Endothelial cell of umbilical vein (primary cell): ENCODE data around the gene TEAD2. TPM values are rescaled to one million over a fixed set of nuclear protein-coding genes. Genes with fewer than 3 reads are reported as not detected.

Experiments used
- BruUV-seq: library from RNA; stranded (reverse); fragments of 400-500 nt; replicated peaks from 2 replicates; lab custom pipeline; 2021; lab: Mats Ljungman, UMichigan
- CTCF ChIA-PET: fragments of 300-600, 350-600 bp; sonication (Branson Sonifier 250); formaldehyde crosslinking; loops from one replicate; lab custom pipeline; 2021; ENCODE audit warnings: antibody characterized with exemption, inconsistent platforms; lab: Charles Lee
- POLR2A ChIA-PET: fragments of 300-600, 350-600 bp; sonication (Branson Sonifier 250); formaldehyde crosslinking; loops from one replicate; lab custom pipeline; 2021; ENCODE audit warnings: antibody characterized with exemption, inconsistent platforms; lab: Charles Lee
- DNase-seq: peaks from one replicate; pipeline ENCODE4 v3.0.0-alpha.2; 2011; ENCODE audit warnings: low read depth, low spot score
- FAIRE-seq: peaks from 2 replicates; lab custom pipeline; 2011; peaks lifted over from hg19 to GRCh38; lab: Jason Lieb, UNC
- H2AFZ ChIP-seq: 2 replicates; pipeline ENCODE4 v1.6.0; 2012; ENCODE audit warnings: low read depth, low read length, control low read depth, inconsistent platforms
- H3K27ac ChIP-seq: 2 replicates; pipeline ENCODE4 v1.5.1; 2011; ENCODE audit warnings: low read depth, mild to moderate bottlenecking, control low read depth, low read length, moderate library complexity; ENCODE audit not compliant: insufficient read depth
- H3K27me3 ChIP-seq, 2 experiments: 2 replicates each; pipeline versions ENCODE4 v1.6.0 to v1.6.1; 2011; ENCODE audit warnings: low read length in 2 of 2, mixed read lengths in 1 of 2; ENCODE audit not compliant: control insufficient read depth in 2 of 2, insufficient read depth in 2 of 2
- H3K36me3 ChIP-seq, 2 experiments: 2 replicates in 1 of 2; 3 replicates in 1 of 2; pipeline ENCODE4 v1.5.1; 2011; ENCODE audit warnings: low read length in 2 of 2, mild to moderate bottlenecking in 1 of 2, moderate library complexity in 1 of 2; ENCODE audit not compliant: control insufficient read depth in 2 of 2, insufficient read depth in 2 of 2; ENCODE audit errors: extremely low read depth in 1 of 2
- H3K4me1 ChIP-seq: 3 replicates; pipeline ENCODE4 v1.5.1; 2011; ENCODE audit warnings: mild to moderate bottlenecking, low read length; ENCODE audit not compliant: control insufficient read depth, insufficient read depth; ENCODE audit errors: extremely low read depth
- H3K4me2 ChIP-seq: 2 replicates; pipeline ENCODE4 v1.6.1; 2011; ENCODE audit warnings: low read length, control low read depth, mixed read lengths; ENCODE audit not compliant: insufficient read depth
- H3K4me3 ChIP-seq, 3 experiments: fragments of 200-600 bp in 1 of 3; sonication (generic), shearing (Covaris generic) in 1 of 3; replicated peaks in 1 of 3; 2 replicates each; pipeline ENCODE4 v1.5.1; 2011 to 2016; ENCODE audit warnings: control low read depth in 3 of 3, low read length in 3 of 3, mild to moderate bottlenecking in 2 of 3, inconsistent platforms in 1 of 3, low read depth in 1 of 3, moderate library complexity in 1 of 3; ENCODE audit not compliant: insufficient read depth in 1 of 3
- H3K79me2 ChIP-seq: 2 replicates; pipeline ENCODE4 v1.6.0; 2012; ENCODE audit warnings: low read length, inconsistent platforms; ENCODE audit not compliant: control insufficient read depth, insufficient read depth
- H3K9ac ChIP-seq: replicated peaks from 2 replicates; pipeline ENCODE3; 2011; ENCODE audit warnings: low read length, control low read depth; ENCODE audit not compliant: insufficient read depth; ENCODE audit errors: extremely low read depth
- H3K9me1 ChIP-seq: replicated peaks from 3 replicates; pipeline ENCODE4 v1.6.0; 2011; ENCODE audit warnings: mild to moderate bottlenecking, low read length; ENCODE audit not compliant: control insufficient read depth, insufficient read depth; ENCODE audit errors: extremely low read depth
- H3K9me3 ChIP-seq: replicated peaks from 2 replicates; pipeline ENCODE4 v1.5.1; 2012; ENCODE audit warnings: low read length, inconsistent platforms; ENCODE audit not compliant: control insufficient read depth, insufficient read depth
- H4K20me1 ChIP-seq: replicated peaks from 2 replicates; pipeline ENCODE3; 2011; ENCODE audit warnings: mild to moderate bottlenecking, low read length; ENCODE audit not compliant: control insufficient read depth, insufficient read depth; ENCODE audit errors: extremely low read depth
- EZH2 ChIP-seq: IDR thresholded peaks from 2 replicates; pipeline ENCODE4 v1.6.1; 2012; ENCODE audit warnings: borderline replicate concordance, low read depth, mild to moderate bottlenecking, moderate library complexity, low read length, inconsistent platforms; ENCODE audit not compliant: severe bottlenecking
- FOS ChIP-seq: IDR thresholded peaks from 2 replicates; pipeline ENCODE4 v1.6.1; 2011; ENCODE audit warnings: mild to moderate bottlenecking, low read length, moderate library complexity, borderline replicate concordance; ENCODE audit not compliant: insufficient read depth
- GATA2 ChIP-seq: IDR thresholded peaks from 2 replicates; pipeline ENCODE4 v1.7.0; 2011; ENCODE audit warnings: low read depth, mild to moderate bottlenecking, moderate library complexity, mixed read lengths, low read length; ENCODE audit not compliant: insufficient read length, insufficient read depth
- JUN ChIP-seq: IDR thresholded peaks from 2 replicates; pipeline ENCODE4 v1.6.1; 2011; ENCODE audit warnings: borderline replicate concordance, low read depth; ENCODE audit not compliant: insufficient read length, insufficient read depth
- MYC ChIP-seq: IDR thresholded peaks from one replicate; pipeline ENCODE4 v1.6.1; 2011; ENCODE audit warnings: mild to moderate bottlenecking, low read depth, low read length
- POLR2A ChIP-seq: IDR thresholded peaks from 2 replicates; pipeline ENCODE4 v1.6.1; 2012; ENCODE audit warnings: low read depth, mild to moderate bottlenecking, control low read depth, low read length
- POLR2AphosphoS5 ChIP-seq: IDR thresholded peaks from 2 replicates; pipeline ENCODE4 v1.6.1; 2012; ENCODE audit warnings: low read depth, mild to moderate bottlenecking, control low read depth, low read length, moderate library complexity; ENCODE audit not compliant: insufficient read depth
- dilution Hi-C: fragments of 300-500 bp; cut with MboI; formaldehyde crosslinking; loops from one replicate; pipeline ENCODE4 v1.15.0; 2019; ENCODE audit warnings: low sequenced_read_pairs; ENCODE audit not compliant: extremely low pct_ligation_motif_present
- intact Hi-C: fragments of 100-400 bp; cut with micrococcal nuclease; formaldehyde crosslinking; loops from one replicate; pipeline ENCODE4 v1.10.0; 2022
- polyA plus RNA-seq, 4 experiments: library from polyadenylated mRNA; depleted of rRNA in 3 of 4; stranded (reverse) in 3 of 4; unstranded in 1 of 4; fragments of >200 nt; gene quantifications; 2 replicates each; pipeline versions ENCODE4 v1.2.1 to v1.2.3, GENCODE V29; 2011 to 2012; ENCODE audit warnings: missing spikeins in 1 of 4
- total RNA-seq: library from RNA; stranded (reverse); gene quantifications from 2 replicates; pipeline ENCODE4 v1.2.3, GENCODE V29; 2021
- TF ChIP-seq, protein P1 (sequence below): IDR thresholded peaks from 2 replicates; pipeline ENCODE4 v1.6.1; 2011; ENCODE audit not compliant: insufficient read depth, insufficient read length
- TF ChIP-seq, protein P2 (sequence below), 2 donors: IDR thresholded peaks; 1 replicate in 1 of 2; 2 replicates in 1 of 2; pipeline ENCODE4 v1.5.1; 2011; ENCODE audit warnings: low read length in 2 of 2, mild to moderate bottlenecking in 2 of 2, moderate library complexity in 2 of 2, control low read depth in 1 of 2, inconsistent platforms in 1 of 2, low read depth in 1 of 2; ENCODE audit not compliant: insufficient read depth in 1 of 2; ENCODE audit errors: extremely low read depth in 1 of 2

TEAD2 gene
- total and polyA plus RNA-seq, 2 donors (not counting 3 experiments of a cell fraction or from before 2014, with no cell fraction given), result 60.9 to 89.4 TPM

DNA sequence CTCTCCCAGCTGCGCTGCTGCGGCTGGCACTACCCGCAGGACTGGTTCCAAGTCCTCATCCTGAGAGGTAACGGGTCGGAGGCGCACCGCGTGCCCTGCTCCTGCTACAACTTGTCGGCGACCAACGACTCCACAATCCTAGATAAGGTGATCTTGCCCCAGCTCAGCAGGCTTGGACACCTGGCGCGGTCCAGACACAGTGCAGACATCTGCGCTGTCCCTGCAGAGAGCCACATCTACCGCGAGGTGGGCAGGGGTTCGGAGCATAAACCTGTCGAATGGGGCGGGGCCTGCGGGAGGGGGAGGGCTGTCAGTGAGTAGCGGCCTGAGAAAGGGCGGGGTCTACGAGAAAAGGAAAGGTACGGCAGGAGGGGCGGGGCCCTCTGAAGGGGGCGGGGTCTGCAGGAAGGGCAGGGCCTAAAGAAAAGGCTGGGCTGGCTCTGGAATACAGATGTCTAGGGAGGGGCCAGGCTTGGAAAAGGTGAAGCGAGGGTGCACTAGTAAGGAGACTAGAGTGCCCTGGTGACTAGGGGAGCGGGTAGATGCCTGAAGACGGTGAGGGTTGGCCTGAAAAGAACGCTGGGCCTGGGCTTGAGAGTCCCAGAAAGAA is 23.4 kb downstream of the TEAD2 start:
- ChIA-PET POLR2A (no interaction called here), CTCF (interaction anchor here (1.7 to 3.5 kb wide), 2 partner anchors 11 to 112 kb away, joined by 6 to 15 read pairs; no protein-coding TSS in a partner anchor)
- peaks cover 6 to 20% of the 10 kb centered on the region in 2 experiments for H3K36me3 ChIP-seq
- H3K4me1 ChIP-seq, result peaks cover 15% of the 10 kb centered on the region
- dilution Hi-C loops, result no loop called here
- no peak overlapping the region for H3K4me2 ChIP-seq
- H3K9me1 ChIP-seq, result no peaks in the 10 kb centered on the region
- no peaks in the 10 kb centered on the region for H3K9me3 ChIP-seq
- TF ChIP-seq POLR2A (peak; percentile 18), JUN (no peak), FOS (no peak), MYC (no peak), EZH2 (peak; percentile 42), GATA2 (no peak), POLR2AphosphoS5 (no peak)
- TF ChIP-seq, protein P1, sequence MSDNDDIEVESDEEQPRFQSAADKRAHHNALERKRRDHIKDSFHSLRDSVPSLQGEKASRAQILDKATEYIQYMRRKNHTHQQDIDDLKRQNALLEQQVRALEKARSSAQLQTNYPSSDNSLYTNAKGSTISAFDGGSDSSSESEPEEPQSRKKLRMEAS, result no peak
- TF ChIP-seq, protein P2, sequence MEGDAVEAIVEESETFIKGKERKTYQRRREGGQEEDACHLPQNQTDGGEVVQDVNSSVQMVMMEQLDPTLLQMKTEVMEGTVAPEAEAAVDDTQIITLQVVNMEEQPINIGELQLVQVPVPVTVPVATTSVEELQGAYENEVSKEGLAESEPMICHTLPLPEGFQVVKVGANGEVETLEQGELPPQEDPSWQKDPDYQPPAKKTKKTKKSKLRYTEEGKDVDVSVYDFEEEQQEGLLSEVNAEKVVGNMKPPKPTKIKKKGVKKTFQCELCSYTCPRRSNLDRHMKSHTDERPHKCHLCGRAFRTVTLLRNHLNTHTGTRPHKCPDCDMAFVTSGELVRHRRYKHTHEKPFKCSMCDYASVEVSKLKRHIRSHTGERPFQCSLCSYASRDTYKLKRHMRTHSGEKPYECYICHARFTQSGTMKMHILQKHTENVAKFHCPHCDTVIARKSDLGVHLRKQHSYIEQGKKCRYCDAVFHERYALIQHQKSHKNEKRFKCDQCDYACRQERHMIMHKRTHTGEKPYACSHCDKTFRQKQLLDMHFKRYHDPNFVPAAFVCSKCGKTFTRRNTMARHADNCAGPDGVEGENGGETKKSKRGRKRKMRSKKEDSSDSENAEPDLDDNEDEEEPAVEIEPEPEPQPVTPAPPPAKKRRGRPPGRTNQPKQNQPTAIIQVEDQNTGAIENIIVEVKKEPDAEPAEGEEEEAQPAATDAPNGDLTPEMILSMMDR (IDR thresholded peaks at IDR 0.05; ENCODE audit: extremely low read depth in 1 of 2, insufficient read depth in 1 of 2, low read depth in 1 of 2, low read length in 2 of 2), result no peak
- H4K20me1 ChIP-seq, result no peaks in the 10 kb centered on the region
- no peaks in the 10 kb centered on the region for H3K27me3 ChIP-seq
- no peak overlapping the region for H3K9ac ChIP-seq
- no peak overlapping the region for H3K27ac ChIP-seq
- intact Hi-C loops, result no loop called here
- no peak overlapping the region for H3K4me3 ChIP-seq
- no TSS peak for BruUV-seq
- H3K79me2 ChIP-seq, result no peaks in the 10 kb centered on the region
- H2AFZ ChIP-seq, result no peak overlapping the region
- DNase-seq (peak; percentile 52), FAIRE-seq (no peak)
